HG03039 (cell line): ENCODE measurements around the gene ZFAND2B.

Experiments used
- ATAC-seq: cut with Tn5 transposase; IDR thresholded peaks from one replicate; pipeline ENCODE4 v1.9.1; 2021; ENCODE audit warnings: mild to moderate bottlenecking, moderate library complexity; ENCODE audit not compliant: unreplicated experiment

ZFAND2B gene

DNA sequence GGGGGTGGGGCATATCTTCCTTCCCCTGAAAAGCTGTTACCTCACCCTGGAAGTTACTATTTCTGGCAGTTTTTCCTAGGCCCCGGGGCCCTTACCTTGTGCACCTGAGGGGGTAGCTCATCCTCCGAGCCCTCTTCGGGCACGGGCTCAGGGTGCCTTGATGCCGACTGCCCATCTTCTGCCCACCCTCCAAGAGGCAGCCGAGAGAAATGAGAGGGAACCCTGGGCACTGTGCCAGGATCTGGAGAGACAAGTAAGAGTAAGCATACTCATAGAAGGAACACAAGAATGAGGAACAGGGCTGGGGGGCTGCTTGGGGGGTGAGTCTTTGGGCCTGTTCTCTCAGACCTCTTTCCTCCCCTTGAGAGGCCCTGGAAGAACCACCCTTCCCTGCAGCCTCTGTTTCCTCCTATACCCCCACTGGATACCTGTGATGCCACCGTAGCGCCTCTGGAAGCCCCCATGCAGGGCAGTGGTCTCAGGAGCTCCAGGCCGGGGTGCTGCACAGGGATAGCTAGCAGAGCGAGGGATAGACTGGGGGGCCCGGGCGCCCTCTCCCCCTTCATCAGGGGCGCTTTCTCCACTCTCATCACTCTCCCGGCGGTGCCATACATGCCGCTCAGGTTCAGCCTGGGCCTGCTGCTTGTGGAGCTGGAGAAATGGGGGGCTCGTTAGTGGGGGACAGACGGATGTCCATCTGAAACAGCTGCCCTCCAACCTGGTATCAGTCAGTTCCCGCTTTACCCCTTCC lies 14.2 kb downstream of the ZFAND2B start:
- no peak for ATAC-seq

DNA sequence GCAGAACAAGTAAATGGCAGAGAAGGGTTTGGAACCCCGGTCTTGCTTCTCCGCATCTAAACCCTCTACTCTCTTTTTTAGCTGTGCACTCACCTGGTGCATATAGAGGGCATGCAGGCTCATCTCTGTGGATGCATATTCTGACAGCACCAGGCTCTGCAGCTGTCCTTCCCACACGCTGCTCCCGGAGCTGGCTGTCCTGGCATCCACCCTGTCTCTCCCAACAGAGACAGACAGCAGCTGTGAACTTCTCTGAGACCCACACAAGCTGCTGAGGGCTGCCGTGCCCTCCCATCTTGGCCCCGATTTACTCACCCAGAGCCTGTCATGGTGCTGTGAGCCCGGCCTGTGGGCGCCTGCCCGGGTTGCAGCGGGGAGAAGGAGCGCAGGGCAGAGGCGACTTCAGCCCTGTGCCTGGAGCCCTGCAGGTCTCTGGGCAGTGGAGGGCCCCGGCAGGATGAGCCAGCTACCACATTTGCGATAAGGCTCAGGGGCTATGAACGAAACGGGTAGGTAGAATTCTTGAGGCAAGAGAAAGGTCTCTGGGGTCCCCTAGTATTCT lies 15.5 kb downstream of the ZFAND2B start:
- no peak for ATAC-seq

DNA sequence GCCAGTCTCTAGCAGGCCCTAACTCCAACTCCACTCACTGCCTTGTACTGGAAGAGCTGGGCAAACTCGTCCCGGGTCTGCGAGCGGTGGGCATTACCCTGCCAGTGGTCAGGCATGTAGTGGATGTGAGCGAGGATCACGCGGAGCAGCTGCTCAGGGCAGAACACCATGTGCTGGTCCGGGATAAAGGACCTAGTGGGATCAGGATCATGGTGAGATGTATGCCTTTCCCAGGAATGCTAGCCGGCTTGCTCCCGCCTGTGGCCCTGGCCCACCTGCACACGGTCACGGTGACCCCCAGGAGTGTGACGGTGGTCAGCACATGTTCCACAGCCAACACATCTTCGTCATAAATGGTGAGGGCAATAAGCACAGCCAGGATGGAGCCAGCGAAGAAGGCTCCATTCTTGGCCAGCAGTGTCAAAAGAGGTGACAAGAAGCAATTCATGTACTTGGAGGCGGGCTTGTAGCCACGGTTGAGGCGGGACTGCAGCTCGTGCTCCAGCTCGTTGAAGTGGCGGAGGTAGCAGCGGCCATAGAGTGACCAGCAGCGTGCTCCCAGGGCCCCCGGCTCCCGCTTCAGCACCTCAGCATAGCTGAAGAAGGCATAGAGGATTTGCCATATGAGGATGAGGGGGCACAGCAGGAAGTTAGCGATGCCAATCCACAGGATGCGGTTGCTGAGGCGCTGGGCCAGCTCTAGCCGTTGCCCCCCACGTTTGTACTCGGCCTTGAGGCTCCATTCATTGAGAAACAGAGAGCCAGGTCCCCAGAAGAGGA lies 17.4 kb downstream of the ZFAND2B start:
- no peak for ATAC-seq

DNA sequence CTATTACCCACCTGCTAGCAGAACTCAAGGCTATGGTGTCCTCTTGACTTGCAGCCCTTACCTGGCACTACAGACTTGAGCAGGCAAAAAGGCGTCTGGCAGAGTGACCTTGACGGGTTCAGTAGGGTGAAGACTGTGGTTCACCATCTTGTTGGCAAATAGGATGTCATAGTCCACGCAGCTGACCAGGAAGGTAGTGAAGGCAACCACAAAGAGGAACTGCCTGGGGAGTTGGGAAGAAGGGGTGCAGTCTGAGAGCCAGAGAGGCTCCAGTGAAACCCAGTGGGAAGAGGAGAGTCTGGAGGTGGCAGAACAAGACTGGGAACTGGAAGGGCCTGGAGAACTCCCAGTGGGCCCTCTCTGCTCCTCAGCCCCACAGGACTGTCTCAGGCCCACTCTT lies 18.8 kb downstream of the ZFAND2B start:
- no peak for ATAC-seq

DNA sequence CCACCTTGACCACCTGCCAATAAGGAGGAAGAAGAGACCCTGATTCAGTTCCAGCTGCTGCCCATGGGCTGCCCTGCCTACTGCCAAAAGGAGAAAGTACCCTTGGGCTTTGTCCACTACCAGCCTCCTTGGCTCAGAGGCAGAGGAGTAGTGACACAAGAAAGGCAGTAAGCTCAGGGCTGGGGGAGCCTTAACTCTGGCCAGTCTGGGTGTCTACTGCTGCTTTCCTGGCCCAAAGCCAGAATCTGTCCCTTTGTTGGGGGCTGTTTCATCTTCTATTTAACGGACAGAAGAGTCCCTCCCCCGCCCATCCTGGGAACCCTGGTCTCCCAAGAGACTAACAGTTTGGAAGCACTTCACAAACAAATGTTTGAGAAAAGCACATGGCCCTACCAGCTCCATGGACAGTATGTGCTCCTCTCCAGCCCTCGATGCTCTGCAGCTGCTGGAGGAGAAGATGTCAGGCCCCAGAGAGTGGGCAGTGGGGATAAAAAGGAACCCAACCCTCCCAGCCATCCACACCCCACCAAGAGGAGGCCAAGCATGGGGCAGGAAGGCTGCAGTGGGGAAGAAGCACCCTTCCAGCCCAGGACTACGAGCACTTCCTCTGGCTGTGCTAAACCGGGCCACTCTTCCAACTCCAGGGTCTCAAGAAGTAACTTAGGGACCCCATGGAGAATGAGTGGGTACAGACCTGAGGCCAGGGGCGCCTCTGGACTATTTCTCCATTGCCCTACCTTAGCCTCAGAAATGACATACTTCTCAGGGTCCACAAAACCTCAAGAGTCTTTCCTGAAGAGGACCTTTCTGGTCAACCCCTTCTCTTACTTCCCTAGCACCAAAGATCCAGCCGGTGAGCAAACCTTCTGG lies 21.7 kb downstream of the ZFAND2B start:
- no peak for ATAC-seq

DNA sequence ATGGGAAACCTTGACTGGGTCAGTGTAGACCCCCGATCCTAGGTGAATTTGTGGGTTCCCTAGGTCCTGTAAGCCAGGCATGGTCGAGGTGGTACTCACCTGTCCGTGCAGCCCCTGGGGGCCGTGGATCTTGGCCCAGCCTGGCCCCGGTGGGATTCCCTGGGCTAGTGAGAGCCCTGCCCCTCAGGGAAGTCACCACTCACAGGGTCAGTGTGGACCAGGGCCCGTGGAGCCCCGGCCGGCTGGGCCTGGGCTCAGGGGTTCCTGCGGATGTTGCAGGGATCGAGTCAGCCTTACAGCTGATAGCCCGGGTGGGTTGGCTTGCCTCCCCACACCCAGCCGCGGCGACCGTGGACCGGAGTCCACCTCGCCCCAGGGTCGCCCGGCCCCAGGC lies 22.3 kb downstream of the ZFAND2B start:
- ATAC-seq = peak; percentile 14

DNA sequence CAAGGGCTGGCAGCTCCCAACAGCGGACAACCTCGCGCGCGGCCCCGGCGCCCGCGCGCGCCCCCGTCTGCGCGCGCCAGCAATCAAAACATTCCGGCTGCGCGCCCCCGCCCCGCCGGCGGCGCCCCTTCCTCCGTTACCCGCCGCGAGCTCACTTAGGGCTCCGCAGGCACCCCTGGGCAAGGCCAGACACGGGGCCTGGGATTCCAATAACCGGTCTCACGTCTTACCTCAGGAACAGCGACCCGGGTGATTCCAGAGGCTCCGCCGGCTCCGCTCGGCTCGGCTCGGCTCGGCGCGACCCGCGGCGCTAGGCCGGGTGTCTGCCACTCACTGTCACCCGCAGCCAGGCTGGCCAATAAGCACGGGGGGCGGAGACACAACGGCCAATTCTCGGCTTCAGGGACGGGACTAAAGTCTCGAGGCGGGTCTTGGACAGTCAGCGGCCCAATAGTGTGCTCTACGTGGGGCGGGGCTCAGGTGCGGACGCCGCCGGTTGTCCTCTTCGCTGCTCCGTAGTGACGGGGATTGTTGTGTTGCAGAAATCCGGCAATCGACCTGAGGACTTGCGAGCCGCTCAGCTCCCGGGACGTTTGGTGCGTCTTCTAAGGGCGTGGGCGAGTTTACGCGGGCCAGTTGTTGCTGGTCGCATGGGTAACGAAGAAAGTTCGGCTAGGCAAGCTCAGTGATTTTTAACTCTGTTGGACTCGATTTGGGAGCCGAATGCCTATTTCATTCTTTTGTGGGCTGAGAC lies 22.9 kb downstream of the ZFAND2B start, which contains the start of the genes ANKZF1 and ATG9A:
Gene ANKZF1 (plus strand): TSS at position 502 of the 754 bp plus-strand sequence. CDS start 452 bp downstream, outside the sequence.
Gene ATG9A (minus strand): TSS at position 332 of the 754 bp plus-strand sequence. CDS start 1,612 bp downstream, outside the sequence.
- peak; percentile 93 for ATAC-seq

DNA sequence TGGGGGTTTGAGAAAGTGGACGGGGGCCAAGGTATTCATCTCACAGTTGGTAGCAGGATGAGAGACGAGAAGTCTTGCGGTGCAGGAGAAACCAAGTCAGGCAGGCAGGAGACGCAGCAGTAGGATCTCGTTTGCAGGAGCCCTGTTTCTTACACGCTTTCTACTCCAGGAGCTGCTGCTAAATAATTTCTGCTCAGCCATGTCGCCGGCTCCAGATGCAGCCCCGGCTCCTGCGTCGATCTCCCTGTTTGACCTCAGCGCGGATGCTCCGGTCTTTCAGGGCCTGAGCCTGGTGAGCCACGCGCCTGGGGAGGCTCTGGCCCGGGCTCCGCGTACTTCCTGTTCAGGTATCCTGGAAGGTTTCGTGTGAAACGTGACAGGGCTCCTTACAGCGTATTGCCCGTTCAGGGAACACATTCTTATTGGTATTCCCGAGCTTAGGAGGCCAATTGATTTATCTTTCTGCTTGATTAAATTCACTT lies 23.5 kb downstream of the ZFAND2B start:
- ATAC-seq = no peak

DNA sequence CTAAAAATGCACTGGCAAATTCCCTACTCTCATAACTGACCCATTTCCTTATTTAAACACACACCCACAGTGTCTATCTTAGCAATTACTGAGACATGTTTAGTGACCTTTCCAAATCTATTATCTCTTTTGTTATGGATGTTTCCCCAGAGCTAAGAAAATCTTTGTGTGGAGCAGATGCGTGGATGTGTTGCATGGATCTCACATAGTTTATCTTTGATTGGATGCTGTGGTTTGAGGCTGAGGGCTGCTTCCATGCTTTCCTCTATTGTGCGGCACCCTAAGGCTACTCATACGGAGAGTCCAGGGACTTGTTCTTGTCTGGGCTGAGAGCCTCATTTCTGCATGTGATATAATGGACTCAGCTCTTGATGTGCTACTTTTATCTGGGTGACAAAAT lies 27.7 kb downstream of the ZFAND2B start:
- ATAC-seq = no peak

DNA sequence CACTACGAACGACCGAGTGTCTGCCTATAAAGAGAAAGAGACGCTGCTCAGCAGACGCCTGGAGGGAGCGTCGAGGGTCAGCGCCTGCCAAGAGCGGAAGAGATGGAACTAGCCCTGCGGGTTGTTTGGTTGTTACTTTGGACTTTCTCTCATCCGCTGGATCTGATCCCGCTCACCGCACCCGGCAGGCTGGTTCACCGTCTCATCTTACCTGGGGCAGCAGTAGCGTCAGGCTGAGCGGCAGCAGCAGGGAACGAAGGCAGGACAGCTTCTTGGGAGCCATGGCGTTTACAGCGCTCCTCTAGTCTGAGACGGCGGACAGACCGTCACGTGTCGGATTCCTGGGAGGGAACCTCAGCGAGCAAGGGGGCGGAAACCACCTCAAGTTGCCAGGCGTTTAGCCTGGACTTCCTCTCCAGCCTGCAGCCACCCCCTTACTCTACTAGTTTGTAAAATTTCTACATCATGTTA lies 36.7 kb downstream of the ZFAND2B start:
- no peak for ATAC-seq

DNA sequence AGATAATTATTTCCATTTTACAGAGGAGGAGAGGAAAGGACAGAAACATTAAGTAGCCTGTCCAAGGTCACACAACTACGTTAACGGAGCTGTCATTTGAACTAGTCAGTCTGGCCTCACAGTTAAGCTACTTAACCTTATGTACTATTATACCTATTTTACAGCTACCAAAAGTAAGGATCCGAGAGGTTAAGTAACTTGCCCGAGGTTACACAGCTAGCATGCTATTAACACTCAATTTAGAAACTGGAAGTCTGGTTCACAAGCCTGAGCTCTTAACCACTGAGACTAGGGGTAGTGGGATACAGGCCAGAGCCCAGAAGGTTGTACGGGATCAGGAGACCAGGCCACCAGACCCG lies 38.2 kb downstream of the ZFAND2B start:
- ATAC-seq = no peak

DNA sequence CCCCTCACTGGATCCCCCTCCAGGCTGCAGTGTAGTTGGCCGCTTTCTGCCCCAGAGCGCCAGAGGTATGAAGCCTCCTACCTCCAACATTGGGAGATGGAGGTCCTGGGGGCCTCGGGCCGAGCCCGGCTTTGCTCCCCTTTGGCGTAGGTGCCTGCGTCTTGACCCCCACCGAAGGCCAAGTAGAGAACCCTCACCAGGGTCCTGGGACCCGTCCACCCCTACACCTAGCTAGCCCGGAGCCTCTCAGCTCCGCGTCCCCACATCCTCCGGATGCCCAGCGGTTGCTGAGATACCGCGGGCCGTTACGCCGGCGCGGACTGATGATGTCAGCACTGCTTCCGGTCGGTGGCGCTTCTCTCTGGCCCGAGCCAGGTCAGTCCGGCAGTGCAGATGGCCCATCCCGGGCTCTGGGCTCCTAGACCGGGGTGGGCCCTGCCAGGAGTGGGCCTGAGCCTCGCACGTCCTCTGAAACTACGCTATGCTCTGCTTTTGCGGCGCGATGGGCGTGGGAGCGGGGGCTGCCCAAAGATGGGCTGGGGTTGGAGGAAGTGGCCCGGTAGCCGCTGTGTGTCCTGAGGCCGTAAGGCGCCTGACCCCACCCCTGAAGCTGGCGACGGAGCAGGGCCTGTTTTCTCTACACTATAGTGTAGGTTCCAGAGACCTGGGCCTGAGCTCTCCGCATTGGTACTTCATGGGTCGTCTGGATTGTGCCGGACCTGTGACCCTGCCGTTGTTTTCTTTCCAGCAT lies 38.7 kb downstream of the ZFAND2B start, which contains the start of the genes GLB1L and STK16:
Gene GLB1L (minus strand): TSS at position 297 of the 751 bp plus-strand sequence. CDS start 1,871 bp downstream, outside the sequence.
Gene STK16 (plus strand): TSS at position 332 of the 751 bp plus-strand sequence. CDS start 521 bp downstream, outside the sequence.
- peak; percentile 60 for ATAC-seq

DNA sequence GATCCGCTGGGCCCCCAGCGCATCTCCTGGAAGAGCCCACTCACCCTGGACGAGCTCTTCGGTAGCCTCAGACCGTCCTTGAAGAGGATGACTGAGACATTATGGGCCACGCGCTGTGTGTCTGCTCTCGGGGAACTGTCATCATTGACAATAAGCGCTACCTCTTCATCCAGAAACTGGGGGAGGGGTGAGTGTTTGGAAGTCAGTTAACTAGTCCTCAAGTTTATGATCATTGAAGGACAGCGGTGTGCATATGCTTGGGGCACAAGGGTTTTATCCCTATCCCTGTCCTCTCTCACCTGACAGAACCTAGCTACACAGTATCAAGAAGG lies 39.3 kb downstream of the ZFAND2B start:
- ATAC-seq = no peak

DNA sequence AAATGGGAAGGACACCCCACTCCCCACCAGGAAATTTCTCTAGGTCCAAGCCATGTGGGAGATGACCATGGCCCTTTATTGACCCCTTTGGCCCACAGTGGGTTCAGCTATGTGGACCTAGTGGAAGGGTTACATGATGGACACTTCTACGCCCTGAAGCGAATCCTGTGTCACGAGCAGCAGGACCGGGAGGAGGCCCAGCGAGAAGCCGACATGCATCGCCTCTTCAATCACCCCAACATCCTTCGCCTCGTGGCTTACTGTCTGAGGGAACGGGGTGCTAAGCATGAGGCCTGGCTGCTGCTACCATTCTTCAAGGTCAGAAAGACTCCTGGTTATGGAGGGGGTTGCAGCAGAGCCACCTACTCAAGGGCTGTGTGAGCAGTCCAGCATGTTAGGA lies 40.0 kb downstream of the ZFAND2B start:
- ATAC-seq = no peak

DNA sequence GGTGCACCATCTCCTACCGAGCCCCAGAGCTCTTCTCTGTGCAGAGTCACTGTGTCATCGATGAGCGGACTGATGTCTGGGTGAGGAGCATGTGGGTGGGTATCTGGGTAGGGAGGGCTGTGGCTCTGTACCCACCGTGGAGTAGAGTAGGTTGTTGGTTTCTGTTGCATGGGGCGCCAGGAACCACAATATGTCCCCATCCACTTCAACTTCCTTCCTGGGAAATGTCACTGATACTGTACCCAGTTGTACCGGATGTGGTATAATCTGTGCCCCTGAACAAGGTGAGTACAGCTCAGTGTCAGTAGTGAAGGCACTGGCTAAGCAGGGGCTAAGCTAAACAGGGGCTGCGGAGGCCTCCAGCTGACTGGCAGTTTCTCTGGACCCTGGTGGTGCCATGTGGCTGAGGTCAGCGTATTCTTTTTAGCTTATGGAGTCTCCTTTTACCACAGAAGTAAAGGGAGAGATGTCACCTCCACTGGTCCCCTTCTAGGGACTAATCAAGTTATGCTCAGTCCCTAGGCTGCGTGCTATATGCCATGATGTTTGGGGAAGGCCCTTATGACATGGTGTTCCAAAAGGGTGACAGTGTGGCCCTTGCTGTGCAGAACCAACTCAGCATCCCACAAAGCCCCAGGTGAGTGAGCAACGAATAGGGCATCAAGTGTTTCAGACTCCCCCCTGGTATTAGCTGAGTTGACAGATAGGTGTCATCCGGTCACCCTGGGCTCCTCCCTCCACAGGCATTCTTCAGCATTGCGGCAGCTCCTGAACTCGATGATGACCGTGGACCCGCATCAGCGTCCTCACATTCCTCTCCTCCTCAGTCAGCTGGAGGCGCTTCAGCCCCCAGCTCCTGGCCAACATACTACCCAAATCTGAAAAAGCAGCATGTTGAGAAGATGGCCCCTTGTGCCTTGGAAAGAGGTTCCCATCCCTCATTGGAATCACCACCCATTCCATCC lies 41.4 kb downstream of the ZFAND2B start:
- ATAC-seq = no peak

DNA sequence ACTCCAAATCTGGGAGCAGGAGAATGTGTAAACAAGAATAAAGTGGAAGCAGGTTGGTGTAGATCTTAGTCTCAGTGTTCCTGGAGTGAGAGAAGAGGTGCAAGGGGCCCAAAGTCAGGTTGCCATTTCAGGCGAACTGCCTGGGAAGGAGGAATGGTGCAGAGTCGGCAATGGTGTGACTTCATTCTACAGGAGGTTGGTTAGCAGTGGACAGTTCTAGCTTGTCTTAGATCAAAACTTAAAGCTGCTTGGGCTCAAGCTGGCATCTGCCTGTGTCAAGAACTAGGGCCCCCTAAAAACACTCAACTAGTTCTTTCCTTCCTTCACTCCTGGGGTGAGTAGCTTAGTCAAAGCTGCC lies 42.2 kb downstream of the ZFAND2B start:
- ATAC-seq = no peak

DNA sequence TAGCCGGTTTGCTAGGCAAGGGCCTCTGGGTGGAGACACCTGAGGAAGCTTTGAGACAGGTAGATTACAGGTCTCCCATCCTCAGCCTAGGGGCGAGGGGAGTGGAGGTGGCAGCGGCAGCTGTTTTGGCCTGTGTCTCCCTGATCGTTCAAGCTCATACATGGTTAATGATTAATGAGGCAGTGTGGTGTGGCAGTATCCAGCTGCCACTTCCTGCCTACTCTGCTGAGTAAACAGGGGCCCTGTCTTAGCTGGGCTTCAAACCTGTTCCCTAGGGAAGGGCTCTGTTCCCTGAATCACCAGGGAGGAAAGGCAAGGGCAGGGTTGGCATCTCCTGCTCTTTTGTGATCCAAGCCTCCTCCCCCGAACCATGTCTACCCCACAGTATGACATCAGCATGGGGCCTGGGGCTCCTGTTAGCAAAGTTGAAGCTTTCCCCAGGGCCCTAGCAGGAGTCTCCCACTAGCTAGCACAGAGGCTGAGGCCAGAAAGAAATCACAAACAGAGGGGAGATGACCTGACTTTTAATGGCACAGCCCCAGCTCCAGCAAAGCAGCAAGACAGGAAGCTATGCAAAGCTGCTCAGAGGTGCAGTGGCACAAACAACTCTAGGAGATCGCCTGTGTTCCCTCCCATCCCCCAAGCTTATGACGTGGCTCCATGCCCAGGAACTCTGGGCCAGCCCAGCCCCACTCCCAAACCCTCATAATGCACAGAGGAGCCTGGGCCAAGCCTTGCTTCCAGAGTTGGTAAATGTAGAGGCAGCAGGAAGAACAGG lies 42.8 kb downstream of the ZFAND2B start:
- ATAC-seq = no peak
